GM19025 (cell line): ENCODE data around the gene CACNB2.
"Not testable (repeated sequence)": the region's sequence is repeated elsewhere in the genome, so short reads cannot be mapped to it uniquely, and the experiment has no call there.

ENCODE experiments used
- ATAC-seq: cut with Tn5 transposase; IDR thresholded peaks from one replicate; pipeline ENCODE4 v1.9.1; 2021; ENCODE audit warnings: mild to moderate bottlenecking, low read depth, moderate library complexity; ENCODE audit not compliant: unreplicated experiment

Gene CACNB2

GRCh38 chr10:18436902-18437301 is 296.7 kb downstream of the CACNB2 start:
- no peak for ATAC-seq

DNA sequence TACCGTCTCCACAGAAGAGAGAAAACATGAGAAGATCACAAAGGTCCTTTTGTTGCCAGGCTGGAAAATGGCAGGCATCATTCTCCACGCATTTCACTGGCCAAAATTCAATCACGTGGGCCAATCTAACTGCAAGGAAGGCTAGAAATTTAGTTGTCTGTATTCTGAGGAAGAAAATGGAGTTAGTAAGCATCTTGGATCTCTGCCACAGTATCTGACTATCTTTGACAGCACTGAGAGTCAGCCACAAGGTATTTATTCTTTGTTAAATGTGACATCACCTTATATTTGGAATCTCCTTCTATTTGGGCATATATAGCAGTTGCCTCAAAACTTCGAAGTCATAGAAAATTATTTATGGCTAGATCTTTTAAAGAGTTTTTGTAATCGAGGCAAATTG is 297.3 kb downstream of the CACNB2 start:
- ATAC-seq = no peak

GRCh38 chr10:18438361-18439126 is 298.3 kb downstream of the CACNB2 start:
- no peak for ATAC-seq

GRCh38 chr10:18439601-18440000 is 299.4 kb downstream of the CACNB2 start:
- ATAC-seq = no peak

GRCh38 chr10:18445635-18446034 is 305.4 kb downstream of the CACNB2 start:
- not testable (repeated sequence) for ATAC-seq

DNA sequence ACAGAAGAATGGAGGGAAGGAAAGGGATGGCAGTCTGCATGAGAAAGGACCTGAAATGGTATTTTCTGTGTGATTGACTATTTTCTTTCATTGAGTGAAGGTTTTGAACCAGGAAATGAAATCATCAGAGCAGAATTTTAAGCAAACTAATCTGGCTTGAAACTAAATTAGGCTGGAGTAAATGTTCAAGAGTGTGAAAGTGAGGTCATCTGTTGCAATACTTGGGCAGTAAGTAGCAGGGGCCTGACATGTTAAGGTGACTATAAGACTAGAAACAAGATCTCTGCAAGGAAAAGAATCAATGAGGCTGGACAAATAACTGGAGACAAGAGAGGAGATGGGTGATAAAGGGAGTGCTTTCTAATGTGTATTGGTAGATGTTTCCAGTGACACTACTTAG is 306.0 kb downstream of the CACNB2 start:
- ATAC-seq = no peak

- ATAC-seq = peak; percentile 35
Observed at GRCh38 chr10:18449611-18450026, 309.4 kb downstream of the CACNB2 start.

DNA sequence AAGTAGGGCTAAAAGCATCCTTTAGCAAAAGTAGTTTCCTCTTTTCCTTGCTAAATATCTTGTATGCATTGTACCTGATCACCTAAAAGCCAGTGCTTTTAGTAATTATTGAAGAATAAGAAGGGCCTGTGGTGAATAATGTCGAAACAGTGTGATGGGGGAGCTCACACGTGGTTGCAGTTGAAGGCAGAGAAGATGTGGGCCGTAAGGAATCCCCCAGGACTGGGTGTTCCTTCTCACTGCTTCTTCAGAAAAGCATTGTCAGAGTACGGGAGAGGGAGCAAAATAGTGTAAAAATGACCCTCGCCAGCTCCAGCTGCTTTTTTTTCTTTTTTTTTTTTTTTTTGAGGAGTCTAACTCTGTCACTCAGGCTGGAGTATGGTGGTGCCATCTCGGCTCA is 310.1 kb downstream of the CACNB2 start:
- peak; percentile 47 for ATAC-seq

DNA sequence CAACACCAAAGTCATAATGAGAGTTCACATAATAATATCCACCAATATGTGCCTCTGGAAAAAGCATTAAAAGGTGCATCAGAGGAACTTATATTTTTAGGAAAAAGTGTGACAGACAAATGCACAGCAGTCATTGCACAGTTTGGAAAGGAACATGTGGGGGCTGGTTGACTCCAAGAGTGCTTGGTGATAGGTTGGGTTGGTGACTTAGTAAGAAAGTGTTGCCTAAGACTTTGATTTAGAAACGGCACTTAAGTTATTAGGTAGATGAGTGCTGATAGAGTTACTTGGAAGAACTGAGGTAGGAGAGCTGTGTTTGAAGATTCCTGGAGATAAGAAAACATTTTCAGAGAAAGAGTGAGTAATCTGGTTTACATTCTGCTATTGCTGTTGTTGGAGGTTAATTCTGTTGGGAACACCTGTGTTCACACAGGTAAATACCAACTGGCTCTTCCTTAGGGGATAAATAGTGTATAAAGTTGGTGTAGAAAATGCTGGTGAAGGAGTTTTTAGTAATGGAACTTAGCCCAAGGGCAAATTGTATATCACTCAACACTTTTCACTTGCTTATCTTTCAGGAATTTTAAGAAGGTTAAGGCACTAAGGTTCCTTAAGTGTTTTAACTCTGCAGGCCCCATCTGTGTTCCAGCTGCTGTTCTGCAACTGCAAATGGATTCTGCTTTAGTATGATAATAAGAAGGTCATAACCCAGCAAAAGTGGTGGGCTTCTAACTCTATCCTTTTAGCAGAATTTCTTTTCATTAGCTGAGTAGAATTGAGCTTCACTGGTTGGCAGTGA is 315.1 kb downstream of the CACNB2 start:
- no peak for ATAC-seq

- ATAC-seq = peak; percentile 98
Observed at GRCh38 chr10:18456984-18457383, 316.8 kb downstream of the CACNB2 start.

DNA sequence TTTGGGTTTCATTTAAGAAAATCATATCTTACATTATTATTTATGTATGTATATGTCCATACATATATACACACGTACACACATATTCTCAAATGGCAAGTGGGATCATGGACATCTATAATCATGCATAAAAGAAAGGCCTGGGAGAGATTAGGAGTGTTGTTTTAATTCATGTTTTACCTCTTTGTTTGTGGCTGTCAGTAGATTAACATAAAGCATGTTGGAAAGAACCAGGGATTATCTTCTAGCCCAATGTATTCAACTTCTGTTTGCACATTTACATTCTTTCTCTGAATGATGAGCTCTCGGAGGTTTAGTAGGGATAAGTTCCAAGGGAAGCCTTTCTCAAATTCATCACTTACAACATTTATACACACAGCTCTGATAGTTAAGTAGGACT is 319.8 kb downstream of the CACNB2 start:
- ATAC-seq = no peak

DNA sequence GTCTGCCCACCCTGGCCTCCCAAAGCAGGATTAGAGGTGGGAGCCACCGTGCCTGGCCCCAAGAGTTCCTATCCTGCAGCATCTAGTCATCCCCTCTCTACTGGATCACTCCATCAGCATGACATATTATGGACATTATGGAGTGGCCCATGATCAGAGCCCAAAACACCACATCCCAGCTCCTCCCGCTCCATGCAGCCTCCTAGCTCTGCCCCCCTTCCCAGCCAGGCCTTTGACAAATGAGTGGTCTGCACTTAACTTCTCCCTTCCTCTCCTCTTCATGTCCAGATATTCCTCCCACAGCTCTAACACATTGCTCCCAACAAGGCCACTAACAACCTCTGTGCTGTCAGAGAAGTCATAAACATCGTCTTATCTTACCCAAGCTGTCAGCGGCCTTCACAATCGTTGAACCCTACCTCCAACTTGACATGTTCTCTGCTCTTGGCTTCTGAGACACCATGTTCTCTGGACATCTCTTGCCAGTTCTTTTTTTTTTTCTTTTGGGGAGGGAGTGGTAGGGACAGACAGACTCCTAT is 323.5 kb downstream of the CACNB2 start:
- no peak for ATAC-seq

GRCh38 chr10:18469125-18469524 is 328.9 kb downstream of the CACNB2 start:
- ATAC-seq = no peak

GRCh38 chr10:18472977-18473376 is 332.8 kb downstream of the CACNB2 start:
- ATAC-seq = no peak

GRCh38 chr10:18473424-18474117 is 333.3 kb downstream of the CACNB2 start:
- ATAC-seq = no peak

DNA sequence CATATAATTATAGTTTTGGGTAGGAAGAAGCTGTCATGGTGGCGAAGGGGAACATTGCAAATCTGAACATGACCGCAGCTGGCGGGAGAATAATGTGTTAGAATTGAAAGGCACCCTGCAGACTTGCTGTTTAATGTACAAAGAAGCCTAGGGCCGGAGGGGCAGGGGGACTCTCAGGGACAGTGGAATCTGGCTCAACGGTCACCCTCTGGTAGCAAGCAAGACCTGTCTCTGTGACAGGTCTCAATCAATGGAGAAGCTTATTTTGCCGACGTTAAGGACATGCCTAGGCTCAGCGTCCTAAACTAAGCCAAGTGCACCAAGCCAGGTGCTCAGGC is 333.9 kb downstream of the CACNB2 start:
- ATAC-seq = no peak

DNA sequence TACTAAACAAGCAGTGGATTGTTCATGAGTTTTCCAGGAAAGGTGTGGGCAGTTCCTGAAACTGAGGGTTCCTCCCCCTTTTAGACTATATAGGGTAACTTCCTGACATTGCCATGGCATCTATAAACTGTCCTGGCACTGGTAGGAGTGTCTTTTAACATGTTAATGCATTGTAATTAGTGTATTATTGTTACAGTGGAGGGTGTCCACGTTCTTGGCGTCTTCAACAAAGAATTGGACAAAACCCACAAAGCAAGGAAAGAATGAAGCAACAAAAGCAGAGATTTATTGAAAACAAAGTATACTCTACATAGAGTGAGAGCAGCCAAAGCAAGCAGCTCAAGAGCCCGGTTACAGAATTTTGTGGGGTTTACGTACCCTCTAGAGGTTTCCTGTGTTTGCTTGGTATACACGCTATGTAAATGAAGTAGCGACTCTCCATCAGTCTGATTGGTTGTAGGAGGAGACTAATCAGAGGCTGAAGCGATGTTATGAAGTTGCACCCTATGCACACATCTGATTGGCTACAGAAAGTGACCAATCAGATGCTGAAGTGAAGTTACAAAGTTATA is 335.9 kb downstream of the CACNB2 start:
- no peak for ATAC-seq

GRCh38 chr10:18478354-18478753 is 338.1 kb downstream of the CACNB2 start:
- no peak for ATAC-seq

GRCh38 chr10:18479502-18479901 is 339.3 kb downstream of the CACNB2 start:
- ATAC-seq = no peak

DNA sequence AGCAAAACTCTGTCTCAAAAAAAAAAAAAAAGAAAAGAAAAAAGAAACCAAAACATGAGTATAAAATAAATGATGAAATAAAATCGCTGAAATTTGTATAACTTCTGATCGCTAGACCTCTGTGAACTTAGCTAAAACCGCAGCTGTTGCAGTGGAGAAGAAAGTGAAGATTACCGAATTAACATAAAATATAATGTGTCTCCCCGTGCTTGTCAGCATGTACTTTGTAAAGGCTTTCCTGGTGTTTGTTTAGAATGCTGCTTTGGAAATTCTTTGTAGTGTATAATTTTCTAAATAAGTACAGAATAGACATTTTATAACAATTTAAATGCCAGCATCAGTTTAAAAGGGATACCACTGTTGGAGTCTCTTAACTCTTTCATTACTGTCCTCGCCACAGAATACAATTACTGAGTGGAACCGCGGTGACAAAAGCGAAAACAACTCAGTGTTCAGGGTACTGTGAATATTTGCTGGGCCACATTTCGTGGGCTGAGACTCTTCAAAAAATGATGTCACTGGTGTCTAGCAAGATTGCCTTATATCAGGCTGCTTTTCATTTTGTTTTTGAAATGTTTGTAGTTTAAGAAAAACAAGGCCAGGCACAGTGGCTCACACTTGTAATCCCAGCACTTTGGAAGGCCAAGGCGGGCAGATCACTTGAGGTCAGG is 343.4 kb downstream of the CACNB2 start:
- ATAC-seq = no peak
